Measurements from ENCODE around the gene XRN2. TPM values are rescaled to one million over a fixed set of nuclear protein-coding genes. Genes with fewer than 3 reads are reported as not detected.

XRN2 gene
- total RNA-seq, 1 donor, result 125 TPM

- H4K20me1 ChIP-seq (ENCODE audit: insufficient read depth, low read length), result peaks cover 17% of the 10 kb centered on the region
- no peak for TF ChIP-seq CTCF (IDR thresholded peaks at IDR 0.05; ENCODE audit: extremely low read depth, low read depth, low read length)
- H3K9me3 ChIP-seq (ENCODE audit: low read depth, low read length), result no peaks in the 10 kb centered on the region
- H3K79me2 ChIP-seq (ENCODE audit: insufficient read depth, low read length), result peaks cover 36% of the 10 kb centered on the region
- H2AFZ ChIP-seq (ENCODE audit: low read length), result peak overlapping the region; percentile 98
- H3K27me3 ChIP-seq (ENCODE audit: insufficient read depth, low read length), result no peaks in the 10 kb centered on the region
- H3K4me1 ChIP-seq (ENCODE audit: insufficient read depth, low read length), result peaks cover 19% of the 10 kb centered on the region
- H3K36me3 ChIP-seq (ENCODE audit: insufficient read depth, low read length), result no peaks in the 10 kb centered on the region
- H3K4me2 ChIP-seq (ENCODE audit: insufficient read depth, low read length), result peak overlapping the region; percentile 100
- H3K27ac ChIP-seq (ENCODE audit: low read depth, low read length), result peak overlapping the region; percentile 94
- no peak for DNase-seq (ENCODE audit: insufficient read length, low spot score, missing footprints)
- peak overlapping the region; percentile 89 for H3K4me3 ChIP-seq (ENCODE audit: insufficient read depth, low read length)
Measured at GRCh38 chr20:21301940-21302663, 1.0 kb upstream of the XRN2 start.

GRCh38 chr20:21302664-21303060 is 469 bp upstream of the XRN2 start:
- Histone ChIP-seq H3K79me2 (ENCODE audit: insufficient read depth, low read length) (peaks cover 41% of the 10 kb centered on the region), H4K20me1 (ENCODE audit: insufficient read depth, low read length) (peaks cover 21% of the 10 kb centered on the region), H3K36me3 (ENCODE audit: insufficient read depth, low read length) (no peaks in the 10 kb centered on the region), H2AFZ (ENCODE audit: low read length) (peak overlapping the region; percentile 98), H3K9me3 (ENCODE audit: low read depth, low read length) (no peaks in the 10 kb centered on the region), H3K4me2 (ENCODE audit: insufficient read depth, low read length) (peak overlapping the region; percentile 100), H3K27me3 (ENCODE audit: insufficient read depth, low read length) (no peaks in the 10 kb centered on the region), H3K27ac (ENCODE audit: low read depth, low read length) (peak overlapping the region; percentile 94), H3K4me3 (ENCODE audit: insufficient read depth, low read length) (peak overlapping the region; percentile 89), H3K4me1 (ENCODE audit: insufficient read depth, low read length) (peaks cover 19% of the 10 kb centered on the region)
- no peak for DNase-seq (ENCODE audit: insufficient read length, low spot score, missing footprints)
- TF ChIP-seq CTCF (IDR thresholded peaks at IDR 0.05; ENCODE audit: extremely low read depth, low read depth, low read length), result no peak

GRCh38 chr20:21303872-21304586 is 898 bp downstream of the XRN2 start:
- DNase-seq (ENCODE audit: insufficient read length, low spot score, missing footprints), result no peak
- peaks cover 32% of the 10 kb centered on the region for H4K20me1 ChIP-seq (ENCODE audit: insufficient read depth, low read length)
- peaks cover 53% of the 10 kb centered on the region for H3K79me2 ChIP-seq (ENCODE audit: insufficient read depth, low read length)
- TF ChIP-seq CTCF (IDR thresholded peaks at IDR 0.05; ENCODE audit: extremely low read depth, low read depth, low read length), result no peak
- peaks cover 5% of the 10 kb centered on the region for H3K36me3 ChIP-seq (ENCODE audit: insufficient read depth, low read length)
- H3K4me2 ChIP-seq (ENCODE audit: insufficient read depth, low read length), result peak overlapping the region; percentile 100
- peak overlapping the region; percentile 98 for H2AFZ ChIP-seq (ENCODE audit: low read length)
- H3K4me3 ChIP-seq (ENCODE audit: insufficient read depth, low read length), result peak overlapping the region; percentile 89
- H3K27me3 ChIP-seq (ENCODE audit: insufficient read depth, low read length), result no peaks in the 10 kb centered on the region
- H3K4me1 ChIP-seq (ENCODE audit: insufficient read depth, low read length), result peaks cover 19% of the 10 kb centered on the region
- H3K27ac ChIP-seq (ENCODE audit: low read depth, low read length), result peak overlapping the region; percentile 94
- H3K9me3 ChIP-seq (ENCODE audit: low read depth, low read length), result no peaks in the 10 kb centered on the region

GRCh38 chr20:21308340-21308739 is 5.2 kb downstream of the XRN2 start:
- peaks cover 9% of the 10 kb centered on the region for H3K4me1 ChIP-seq (ENCODE audit: insufficient read depth, low read length)
- DNase-seq (ENCODE audit: insufficient read length, low spot score, missing footprints), result no peak
- peaks cover 49% of the 10 kb centered on the region for H4K20me1 ChIP-seq (ENCODE audit: insufficient read depth, low read length)
- H3K9me3 ChIP-seq (ENCODE audit: low read depth, low read length), result no peaks in the 10 kb centered on the region
- no peak overlapping the region for H3K4me2 ChIP-seq (ENCODE audit: insufficient read depth, low read length)
- H3K36me3 ChIP-seq (ENCODE audit: insufficient read depth, low read length), result peaks cover 5% of the 10 kb centered on the region
- no peak overlapping the region for H3K4me3 ChIP-seq (ENCODE audit: insufficient read depth, low read length)
- peaks cover 95% of the 10 kb centered on the region for H3K79me2 ChIP-seq (ENCODE audit: insufficient read depth, low read length)
- no peak for TF ChIP-seq CTCF (IDR thresholded peaks at IDR 0.05; ENCODE audit: extremely low read depth, low read depth, low read length)
- H3K27me3 ChIP-seq (ENCODE audit: insufficient read depth, low read length), result no peaks in the 10 kb centered on the region
- H3K27ac ChIP-seq (ENCODE audit: low read depth, low read length), result no peak overlapping the region
- H2AFZ ChIP-seq (ENCODE audit: low read length), result no peak overlapping the region

Data from osteoblast (primary cell).